ENCODE data around the gene CACNA2D2.

DNA sequence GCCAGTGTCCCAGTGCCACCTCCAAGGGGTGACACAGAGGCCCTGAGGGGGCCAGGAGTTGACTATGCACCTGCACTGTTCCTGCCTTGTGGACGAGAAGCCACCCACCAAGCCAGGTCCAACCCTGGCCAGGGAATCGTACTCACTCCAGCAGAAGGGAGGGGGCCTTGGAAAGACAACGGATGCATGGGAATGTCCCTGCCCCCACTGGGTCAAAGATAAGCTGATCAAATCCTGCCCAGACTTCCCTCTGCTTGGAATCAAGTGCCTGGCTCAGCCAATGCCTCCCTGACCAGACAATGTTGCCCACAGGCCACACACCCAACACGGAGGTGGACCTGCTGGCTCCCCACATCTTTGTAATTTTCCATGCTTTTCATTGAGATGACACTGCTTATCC, 23.9 kb downstream of the CACNA2D2 start:
- TF ChIP-seq KLF8 (tag by site-specific recombination; IDR thresholded peaks at IDR 0.05) (no peak), ZFP69B (tag by site-specific recombination; IDR thresholded peaks at IDR 0.05) (no peak), YY1 (tag by site-specific recombination; IDR thresholded peaks at IDR 0.05) (no peak), ZSCAN23 (tag by site-specific recombination; IDR thresholded peaks at IDR 0.05) (no peak)
- TF ChIP-seq, protein P1, sequence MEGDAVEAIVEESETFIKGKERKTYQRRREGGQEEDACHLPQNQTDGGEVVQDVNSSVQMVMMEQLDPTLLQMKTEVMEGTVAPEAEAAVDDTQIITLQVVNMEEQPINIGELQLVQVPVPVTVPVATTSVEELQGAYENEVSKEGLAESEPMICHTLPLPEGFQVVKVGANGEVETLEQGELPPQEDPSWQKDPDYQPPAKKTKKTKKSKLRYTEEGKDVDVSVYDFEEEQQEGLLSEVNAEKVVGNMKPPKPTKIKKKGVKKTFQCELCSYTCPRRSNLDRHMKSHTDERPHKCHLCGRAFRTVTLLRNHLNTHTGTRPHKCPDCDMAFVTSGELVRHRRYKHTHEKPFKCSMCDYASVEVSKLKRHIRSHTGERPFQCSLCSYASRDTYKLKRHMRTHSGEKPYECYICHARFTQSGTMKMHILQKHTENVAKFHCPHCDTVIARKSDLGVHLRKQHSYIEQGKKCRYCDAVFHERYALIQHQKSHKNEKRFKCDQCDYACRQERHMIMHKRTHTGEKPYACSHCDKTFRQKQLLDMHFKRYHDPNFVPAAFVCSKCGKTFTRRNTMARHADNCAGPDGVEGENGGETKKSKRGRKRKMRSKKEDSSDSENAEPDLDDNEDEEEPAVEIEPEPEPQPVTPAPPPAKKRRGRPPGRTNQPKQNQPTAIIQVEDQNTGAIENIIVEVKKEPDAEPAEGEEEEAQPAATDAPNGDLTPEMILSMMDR (tag by site-specific recombination; IDR thresholded peaks at IDR 0.05) = no peak
- TF ChIP-seq, protein P2, sequence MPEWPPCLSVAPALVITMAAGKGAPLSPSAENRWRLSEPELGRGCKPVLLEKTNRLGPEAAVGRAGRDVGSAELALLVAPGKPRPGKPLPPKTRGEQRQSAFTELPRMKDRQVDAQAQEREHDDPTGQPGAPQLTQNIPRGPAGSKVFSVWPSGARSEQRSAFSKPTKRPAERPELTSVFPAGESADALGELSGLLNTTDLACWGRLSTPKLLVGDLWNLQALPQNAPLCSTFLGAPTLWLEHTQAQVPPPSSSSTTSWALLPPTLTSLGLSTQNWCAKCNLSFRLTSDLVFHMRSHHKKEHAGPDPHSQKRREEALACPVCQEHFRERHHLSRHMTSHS (tag by site-specific recombination; IDR thresholded peaks at IDR 0.05) = no peak

All from HEK293 (cell line).